UCSD-AML1 (cell line): ENCODE data around the gene SPATA32.
A peak's percentile ranks its signal among the peaks of the same experiment; 100 is the strongest.

Experiments
- DNase-seq: peaks from one replicate; lab custom pipeline; 2025; ENCODE audit not compliant: unreplicated experiment; lab: John Stamatoyannopoulos, UW

The SPATA32 gene

DNA sequence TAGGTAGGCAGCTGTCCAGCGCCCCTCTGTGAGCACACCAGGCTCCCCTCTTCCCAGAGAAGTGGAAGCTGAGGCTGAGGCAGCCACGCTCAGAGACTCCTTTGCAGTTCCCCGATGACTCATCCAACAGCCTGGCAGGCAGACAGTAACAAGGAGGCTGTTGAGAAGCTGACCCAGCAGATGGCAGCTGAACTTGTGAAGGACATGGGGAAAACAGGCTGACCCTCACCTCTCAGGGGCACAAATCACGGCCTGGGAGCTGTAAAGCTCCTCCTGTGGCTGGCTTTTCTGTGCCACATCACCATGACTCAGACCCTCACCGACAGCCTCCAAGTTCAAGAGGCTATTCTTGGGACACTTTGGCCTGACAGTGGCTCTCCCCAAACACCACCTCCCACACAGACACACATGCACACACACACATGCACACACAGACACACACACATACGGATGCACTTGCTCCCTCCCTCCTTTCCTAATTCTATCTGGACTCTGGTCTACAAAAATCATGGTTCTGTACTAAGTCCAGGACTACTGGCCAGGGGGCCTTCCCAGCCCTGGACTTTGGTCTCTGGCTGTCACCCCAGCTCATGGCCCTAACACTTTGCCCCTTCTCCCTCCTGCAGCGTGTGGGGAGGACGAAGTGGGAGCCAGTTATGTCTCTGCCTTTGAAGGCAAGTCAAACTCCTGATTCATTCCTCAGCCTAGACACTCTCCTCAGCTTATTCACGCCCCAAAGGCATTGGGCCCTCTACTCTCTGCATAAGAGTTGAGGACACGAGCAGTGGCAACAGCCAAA, 31.7 kb upstream of the SPATA32 start:
- DNase-seq: peak; percentile 48

DNA sequence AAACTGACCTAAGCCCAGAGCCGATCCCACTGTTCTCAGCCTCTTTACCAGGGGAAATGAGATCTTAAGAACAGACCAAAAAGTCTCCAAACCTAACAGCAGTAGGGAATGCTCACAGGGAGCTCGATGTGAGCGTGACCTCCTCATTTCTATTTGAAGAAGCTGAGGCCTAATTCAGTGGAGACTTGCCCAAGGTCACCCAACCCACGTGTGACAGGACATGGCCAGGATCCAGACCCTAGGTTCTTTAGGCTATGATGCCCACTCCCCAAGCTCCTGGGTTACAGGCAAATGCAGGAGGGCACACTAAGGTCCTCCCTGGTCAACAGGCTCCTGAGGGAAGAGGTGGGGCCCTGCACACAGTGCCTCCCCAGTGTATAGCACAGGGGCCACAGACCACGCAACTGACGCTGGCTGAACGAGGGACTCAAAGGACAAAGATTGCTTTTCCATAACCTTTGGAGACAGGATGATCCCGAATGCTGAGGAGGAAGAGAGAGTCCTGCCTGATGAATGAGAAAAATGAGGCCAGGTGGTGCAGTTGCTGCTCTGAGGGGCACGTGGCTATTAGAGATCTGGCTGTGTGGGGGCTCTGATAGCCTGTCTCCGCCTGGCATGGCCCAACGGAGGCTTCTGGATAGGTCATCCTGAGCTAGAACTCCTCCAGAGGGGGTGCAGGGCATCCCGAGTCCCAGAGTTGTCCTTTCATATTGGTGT, 31.0 kb upstream of the SPATA32 start:
- DNase-seq: no peak

DNA sequence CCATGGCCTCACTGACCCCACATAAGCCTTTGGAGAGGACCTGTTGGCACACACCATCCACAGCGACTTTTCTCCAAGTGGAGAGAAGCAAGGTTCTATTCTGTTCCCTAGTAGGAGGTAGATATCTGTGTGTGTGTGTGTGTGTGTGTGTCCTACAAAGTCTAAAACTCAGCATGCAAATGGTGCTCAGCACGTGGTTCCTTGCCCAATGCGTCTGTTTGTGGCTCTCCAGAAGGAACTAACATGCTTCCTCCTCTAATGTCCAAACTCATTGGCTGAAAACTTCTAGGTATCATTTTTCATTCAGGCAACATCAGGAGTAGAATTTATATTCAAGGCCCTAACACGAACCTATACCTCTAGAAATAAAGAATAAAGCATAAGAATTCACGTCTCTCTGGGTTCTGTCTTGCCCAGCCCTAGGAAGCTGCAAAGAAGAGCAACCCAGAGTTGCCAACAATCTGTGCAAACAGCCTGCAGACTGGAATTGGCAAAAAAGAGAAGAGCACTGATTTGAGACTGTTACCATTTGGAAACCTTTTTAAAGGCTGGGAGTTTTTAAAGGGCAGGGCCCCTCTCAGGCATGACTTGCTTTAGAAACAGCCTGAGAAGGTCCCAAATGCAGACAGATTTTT, 29.4 kb upstream of the SPATA32 start:
- DNase-seq: no peak

DNA sequence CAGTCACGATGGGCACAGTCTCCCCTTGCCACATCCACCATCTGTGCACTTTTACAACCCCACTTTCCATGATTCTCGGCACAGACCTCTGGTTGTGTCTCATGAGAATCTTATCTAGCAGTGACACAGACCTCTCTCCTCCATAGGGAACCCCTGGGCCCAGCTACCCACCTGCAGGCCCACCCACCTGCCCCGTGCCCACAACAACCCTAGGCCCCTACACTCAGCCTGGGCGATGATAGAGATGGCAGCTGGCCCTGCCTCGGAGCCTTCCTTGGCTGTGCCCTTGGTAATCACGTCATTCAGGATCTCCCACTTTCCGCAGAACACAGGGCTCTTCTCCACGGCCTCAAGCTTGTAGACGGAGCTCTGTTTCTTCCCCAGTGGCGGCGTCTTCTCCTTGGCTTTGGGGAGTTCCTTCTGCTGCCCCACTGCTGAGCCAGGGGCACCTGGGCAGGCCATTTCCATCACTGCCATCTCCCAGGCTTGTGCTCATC, 28.4 kb upstream of the SPATA32 start:
- no peak for DNase-seq

DNA sequence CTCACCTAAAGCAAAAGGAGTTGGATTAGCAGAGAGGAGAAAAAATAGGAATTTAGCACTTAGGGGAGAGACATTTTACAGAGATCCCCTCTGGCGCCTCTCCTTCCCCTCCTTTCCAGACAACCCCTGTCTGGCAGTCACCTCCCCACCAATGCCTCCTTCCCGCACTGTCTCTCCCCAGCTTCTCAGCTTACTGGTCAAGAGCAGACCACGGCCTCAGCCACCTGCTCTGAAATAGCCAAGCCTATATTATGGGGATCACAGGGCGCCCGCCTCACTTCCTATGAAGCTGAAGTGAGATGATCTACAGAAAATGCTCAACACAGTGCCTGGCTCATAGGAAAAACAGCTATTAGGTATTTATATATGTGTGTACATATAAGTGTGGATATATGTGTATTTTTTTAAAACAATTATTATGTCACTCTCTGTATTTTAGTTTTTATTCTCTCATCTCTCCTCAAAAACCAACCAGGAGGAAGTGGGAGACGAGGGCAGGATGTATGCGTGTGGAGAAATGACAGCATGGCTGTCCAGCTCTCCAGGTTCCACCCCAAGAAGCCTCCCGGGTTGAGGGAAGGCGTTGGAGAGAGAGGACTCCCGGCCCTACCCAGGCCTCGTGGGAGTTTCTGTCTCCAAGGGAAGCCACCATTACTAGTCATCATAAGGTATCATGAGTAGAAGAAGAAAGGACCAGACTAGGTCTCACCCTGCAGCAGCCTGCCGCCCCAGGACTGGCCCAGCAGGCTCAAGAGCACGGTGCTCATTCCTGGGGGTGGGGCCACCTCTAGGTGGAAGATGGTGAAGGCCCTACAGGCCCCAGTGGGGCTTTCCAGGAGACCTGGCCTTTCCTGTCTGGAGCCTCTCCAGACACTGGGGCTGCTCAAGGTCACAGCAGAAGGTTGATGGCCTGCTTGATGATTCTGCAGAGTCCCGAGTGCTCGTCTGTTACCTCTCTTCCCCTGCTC, 27.7 kb upstream of the SPATA32 start:
- no peak for DNase-seq

DNA sequence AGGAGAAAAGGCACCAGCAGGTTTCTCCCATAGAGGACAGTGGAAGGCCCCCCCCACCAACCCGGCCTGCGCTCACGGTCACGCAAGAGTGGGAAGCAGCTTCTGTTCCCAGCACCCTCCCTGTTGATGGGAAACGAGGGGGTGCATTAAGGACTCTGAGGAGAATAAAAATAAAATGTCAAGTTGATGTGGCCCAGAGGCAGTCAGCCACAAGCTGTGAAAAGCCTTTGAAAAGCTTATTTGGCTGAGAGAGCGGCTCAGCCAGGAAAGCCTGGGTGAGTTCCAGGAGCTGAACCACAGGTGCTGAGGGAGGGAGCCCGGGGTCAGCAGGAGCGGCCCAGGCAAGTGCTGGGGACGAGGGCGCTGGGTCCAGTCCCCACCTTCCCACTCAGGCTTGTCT, 26.9 kb upstream of the SPATA32 start:
- DNase-seq: no peak

DNA sequence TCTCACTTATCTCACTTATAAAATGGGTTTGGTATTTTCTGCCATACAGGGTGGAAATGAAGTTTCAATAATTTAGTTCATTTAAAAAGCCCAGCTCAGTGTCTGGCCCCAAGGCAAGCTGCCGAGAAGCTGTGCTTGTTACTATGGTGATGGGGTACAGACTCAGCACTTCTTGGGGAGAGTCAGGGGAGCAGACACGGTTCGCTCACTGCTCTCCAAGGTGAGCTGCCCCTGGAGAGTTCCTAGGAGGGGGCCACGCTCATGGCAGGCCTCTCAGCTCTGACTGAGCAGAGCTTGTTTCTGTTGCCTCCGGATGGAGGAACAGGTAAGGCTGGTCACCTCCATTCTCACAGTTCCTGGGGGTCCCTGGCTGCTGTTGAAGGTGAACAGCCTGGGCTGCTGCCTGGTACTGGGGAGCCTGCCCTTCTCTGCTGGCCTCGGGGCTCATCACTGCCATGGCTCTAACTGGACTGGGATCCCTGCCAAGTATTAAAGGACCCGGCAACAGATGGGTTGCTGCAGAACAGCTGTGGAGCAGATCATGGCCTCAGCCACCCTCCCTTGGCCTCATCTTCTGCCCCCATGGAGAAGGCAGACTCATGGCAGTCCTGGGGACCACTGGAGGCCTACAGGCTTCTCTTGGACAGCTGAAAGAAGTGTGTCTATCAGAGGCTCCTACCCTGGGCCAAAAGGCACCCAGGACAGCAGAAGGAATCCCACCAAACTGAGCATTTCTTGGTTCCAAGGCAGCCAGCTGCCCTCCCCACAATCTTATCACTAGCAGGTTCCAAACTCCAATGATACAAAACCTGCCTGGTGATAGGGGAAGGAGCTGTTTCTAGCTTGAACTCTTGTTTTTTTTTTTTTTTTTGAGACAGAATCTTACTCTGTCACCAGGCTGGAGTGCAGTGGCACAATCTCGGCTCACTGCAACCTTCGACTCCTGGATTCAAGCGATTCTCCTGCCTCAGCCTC, 25.9 kb upstream of the SPATA32 start:
- DNase-seq: no peak

DNA sequence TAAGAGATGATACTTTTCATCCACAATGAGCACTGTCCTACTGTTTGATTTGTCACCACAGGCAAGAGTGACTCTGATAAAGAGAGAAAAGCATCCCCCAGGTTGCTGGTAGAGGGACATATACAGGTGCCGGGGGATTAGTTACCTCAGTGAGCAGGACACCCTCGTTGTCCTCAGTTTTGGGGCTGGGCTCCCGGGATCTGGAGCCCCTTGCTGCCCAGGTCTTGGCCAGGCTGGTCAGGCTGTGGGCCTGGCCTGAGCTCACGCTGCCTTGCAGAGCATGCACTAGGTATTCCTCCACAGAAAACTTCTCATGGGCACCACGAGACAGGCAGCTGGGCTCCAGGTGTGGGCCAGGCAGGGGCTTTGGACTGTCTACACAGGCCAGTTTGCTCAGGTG, 24.4 kb upstream of the SPATA32 start:
- no peak for DNase-seq

DNA sequence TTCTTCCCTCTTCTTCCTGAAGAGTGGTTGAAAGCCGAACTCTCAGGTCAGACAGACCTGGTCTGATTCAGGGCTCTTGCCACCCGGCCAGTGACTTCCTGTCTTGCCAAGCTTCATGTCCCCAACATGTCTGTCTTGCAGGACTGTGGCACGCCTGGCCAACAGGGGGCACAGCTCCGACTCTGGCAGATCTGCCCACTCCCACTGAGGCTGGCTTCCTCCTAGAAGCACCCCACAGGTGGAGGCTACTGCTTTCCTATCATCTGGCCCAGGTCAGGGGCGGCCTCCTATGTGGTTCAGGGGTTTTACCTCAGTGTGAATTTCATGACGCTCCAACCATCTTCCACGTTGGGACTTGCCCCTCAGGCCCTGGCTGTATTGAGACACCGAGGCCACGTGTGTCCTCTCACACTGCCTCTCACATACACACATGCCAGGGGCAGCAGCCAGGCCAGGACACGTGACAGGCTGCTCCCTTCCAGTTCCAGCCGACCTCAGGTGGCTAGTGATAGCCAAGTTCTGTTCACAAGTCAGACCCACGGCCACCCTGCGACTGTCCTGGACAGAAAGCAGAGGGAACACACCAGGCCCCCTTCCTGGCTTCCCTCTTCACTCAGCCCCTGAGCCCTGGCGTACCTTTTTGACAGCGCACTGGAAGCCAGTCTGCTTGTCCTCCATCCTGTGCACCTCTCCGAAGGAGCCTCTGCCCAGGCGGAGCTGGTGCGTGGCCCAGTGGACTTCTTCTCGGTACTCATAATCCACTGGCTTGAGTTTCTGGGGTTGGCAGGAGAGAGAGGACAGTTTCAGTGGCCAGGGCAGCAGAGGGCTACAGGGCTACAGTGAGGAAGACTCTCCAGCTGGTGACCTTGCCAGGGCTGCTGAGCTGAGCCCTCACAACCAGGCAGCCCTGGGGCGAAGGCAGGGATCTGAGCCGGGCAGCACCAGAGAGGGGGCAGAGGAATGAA, 22.6 kb upstream of the SPATA32 start:
- DNase-seq: peak; percentile 34

DNA sequence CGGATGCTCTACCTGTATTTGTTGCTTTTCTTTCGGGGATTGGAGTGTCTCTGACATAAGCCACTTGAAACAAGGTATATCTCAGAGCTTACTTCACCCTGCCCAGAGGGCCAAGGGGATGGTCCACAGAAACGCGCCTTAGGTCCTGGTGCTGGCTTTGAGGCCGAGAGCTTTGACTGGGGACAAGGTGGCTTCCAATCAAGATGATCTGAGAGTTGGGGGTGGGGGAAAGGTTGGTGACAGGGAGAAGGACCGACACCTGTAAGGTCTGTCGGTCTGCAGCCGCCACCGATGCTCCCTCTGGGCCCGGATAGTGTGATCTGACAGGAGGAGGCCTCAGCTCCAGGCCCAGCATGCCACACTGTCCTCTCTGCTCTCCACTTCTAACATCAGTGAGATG, 21.8 kb upstream of the SPATA32 start:
- no peak for DNase-seq

DNA sequence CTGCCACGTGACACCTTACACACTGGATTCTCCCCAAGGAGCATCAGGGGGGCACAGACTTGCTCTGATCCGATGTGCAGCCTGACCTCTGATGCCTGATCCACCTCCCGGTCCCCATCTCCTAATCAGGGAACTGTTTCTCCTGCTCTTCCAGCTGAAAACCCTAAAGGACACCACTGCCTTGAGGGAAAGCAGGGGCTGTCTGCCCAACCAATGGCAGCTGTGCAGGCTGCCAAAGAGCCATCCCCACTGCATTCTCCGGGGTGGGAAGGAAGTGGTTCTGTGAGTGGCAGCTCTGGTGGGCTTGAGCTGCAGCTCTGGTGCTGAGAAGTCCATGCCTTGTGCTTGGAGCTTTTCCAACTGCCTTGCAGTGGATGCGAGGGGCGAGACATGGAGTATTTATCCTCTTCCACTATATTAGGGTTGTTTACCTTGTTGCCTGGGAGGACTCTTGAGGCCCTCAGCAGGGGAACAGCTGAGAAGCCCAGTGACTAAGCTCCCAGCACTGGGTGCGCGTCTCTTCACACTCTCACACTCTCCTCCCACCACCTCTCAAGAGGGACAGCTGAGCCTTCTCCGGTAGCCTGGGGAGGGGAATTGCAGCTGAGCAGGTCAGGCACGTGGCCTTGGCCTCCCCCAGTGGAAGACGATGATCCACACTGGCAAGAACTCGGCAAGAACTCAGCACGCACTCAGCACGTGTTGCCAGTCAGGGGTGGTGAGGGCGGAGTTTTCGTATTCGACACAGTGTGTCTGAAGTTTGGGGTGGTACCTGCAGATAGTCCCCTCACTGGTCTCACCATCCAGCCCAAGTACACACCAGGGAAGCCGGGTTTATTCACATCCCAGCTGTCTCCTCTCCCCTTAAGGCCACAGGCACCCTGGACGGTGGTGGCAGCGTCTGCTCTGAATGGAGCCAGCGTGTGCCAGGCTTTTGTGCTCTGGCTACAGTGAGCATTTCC, 21.1 kb upstream of the SPATA32 start:
- DNase-seq: peak; percentile 43

DNA sequence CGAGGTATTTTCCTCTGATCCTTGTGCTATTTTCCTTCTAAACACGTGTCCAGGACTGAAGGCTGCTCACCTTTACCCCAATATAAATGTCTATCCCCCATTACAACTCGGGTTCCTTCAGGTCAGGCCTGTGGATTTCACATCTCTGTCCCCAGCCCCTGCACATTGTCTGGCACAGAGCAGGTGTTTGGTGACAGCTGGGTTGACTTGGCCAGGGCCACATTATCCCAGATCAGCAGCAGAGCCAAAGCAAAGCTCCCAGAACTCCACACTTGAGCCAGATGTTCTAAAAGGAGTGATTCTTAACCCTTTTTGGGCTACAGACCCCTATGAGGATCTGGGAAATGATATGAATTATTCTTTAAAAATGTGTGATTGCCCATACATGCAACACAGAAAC, 18.0 kb upstream of the SPATA32 start:
- no peak for DNase-seq

DNA sequence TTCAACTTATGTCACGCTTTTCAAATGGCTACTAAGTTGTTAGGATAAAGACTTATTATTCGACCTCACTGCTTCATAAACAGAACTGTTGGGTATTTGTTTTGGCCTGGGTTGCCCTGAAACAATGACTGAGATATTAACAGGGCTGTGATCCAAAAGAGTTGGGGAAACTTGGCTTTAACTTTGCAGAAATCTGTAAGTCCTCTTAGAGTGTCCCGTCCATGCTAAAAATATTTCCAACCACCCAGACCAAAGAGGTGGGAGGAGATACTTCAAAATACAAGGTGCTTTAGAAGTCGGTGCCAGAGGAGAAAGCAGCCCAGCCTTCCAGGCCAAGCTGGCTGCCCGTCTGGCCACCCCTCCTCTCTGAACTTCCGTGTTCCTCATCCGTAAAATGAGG, 16.1 kb upstream of the SPATA32 start:
- no peak for DNase-seq

DNA sequence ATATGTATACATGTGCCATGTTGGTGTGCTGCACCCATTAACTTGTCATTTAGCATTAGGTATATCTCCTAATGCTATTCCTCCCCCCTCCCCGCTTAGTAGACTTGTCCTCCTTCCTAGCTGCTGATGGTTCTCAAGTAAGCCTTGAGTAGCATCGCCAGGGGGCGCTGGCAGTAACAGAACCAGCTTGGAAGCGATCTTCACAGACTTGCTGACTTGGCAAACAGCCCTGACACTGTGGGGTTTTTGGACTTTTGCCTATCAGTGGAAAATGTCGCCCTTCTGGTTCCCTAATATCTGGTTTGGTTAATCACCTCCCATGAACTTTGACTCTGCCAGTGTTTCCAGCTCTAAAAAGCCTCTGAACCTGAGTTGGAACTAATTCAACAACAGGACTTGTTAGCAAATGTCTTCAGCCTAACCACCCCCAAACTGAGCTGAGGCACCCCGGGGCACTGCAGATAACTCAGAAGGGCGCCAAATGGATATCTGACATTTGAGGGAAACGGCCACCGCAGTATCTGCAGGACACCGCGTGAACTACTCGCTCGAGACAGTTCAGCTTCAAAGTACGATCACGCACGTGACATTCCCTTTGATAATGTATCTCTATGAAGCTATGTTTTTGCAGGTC, 15.4 kb upstream of the SPATA32 start:
- DNase-seq: peak; percentile 88

DNA sequence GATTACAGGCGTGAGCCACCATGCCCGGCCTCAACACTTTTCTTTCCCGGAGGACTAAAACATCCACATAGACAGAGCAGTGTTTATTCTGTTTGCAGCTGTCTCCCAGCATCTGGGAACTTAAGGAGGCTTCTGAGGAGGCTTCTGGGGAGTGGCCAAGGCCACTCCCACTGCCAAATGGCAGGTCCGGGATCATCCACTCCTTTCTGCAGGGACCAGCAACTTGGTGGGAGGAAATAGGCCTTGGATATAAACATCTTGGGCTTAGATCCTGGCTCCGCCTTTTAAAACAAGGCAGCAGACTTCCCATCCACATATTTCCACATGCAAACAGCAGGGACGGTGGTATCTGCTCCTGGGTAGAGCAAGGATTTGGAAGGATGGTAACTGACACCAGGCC, 14.1 kb upstream of the SPATA32 start:
- no peak for DNase-seq

DNA sequence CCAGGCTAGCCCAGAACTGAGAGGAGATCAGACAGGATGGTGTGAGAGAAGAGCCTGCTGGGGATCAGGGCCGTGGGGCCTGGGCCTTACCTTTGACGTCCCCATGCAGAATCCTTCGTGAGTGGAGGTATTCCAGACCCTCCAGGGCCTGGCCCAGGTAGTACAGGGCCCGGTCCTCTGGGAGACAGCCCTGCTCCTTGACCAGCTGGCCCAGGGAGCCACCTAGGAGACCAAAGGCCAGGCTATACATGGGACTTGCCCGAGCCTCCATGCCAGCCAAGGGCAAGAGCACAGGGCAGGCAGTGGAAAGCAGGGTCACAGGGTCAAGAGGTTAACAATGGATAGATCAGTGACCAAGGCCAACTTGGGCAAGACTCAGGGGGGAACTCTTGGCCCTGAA, 12.1 kb upstream of the SPATA32 start:
- DNase-seq: no peak

DNA sequence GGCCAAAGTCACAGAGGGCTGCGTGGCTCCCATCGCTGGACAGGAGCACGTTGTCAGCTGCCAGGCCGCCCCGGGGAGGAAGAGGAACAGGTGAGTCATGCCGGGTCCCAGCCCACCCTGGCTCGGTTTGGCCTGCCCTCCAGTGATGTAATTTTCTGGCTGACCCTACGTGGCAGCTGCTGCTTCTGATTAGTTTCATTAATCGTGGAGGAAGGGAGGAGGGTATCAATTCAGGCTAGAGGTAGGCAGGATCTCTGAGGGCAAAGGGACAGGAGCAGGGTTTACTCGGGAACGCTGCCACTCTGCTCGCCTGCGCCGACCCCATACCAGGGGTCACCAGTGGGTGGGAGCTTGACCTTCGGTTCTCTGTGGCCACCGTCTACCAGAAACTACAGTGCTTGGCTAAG, 11.7 kb upstream of the SPATA32 start:
- no peak for DNase-seq
